Islet precursor cell (in vitro differentiated cells): ENCODE results near the gene KRT85.

Experiments used
- DNase-seq: peaks from one replicate; pipeline ENCODE4 v3.0.0-alpha.2; 2018

Gene KRT85

DNA sequence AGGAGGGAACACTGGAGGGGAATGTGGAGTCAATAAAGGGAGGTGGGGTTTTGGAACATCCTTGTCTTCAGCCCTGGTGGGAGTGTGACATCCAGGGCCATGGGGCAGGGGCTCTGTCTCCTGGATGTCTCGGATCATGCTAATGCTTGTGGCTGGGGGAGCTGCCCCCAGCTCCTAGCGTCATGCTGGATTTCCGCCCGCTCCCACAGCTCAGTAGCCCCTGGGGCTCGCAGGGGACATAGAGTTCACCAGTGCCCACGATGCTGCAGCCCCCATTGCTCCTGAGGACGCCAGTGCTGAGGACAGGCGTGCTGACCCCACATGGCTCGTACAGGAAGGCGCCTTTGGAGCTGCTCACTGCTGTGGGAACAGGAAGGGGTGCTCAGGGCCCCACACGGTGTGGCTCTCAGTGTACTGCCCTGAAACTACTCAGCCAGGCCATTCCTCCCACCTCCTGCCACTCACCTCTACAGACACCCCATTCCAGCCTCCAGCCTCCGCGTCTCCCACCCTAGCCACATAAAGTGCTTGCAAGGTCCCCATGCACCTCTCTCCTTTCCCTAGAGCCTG is 27.6 kb upstream of the KRT85 start:
- DNase-seq, result no peak

DNA sequence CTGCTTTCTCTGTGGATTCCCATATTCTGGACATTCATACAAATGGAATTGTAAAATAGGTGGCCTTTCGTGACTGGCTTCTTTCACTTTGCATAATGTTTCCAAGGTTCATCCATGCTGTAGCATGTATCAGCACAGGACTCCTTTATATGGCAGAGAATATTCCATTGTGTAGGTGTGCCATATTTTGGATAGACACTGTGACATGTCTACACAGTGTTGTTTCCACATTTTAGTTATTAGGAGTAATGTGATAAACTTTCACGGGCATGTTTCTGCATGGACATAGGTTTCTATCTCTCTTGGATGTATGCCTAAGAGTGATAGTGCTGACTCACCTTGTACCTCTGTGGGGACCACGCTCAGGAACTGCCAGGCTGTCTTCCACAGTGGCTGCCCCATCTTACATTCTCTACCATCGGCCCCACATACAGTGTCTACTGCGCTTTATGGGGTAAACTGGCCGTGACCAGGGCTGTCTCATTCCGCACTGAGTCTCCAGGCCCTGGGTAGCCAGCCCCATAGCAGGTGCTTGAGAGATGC is 25.3 kb upstream of the KRT85 start:
- no peak for DNase-seq

DNA sequence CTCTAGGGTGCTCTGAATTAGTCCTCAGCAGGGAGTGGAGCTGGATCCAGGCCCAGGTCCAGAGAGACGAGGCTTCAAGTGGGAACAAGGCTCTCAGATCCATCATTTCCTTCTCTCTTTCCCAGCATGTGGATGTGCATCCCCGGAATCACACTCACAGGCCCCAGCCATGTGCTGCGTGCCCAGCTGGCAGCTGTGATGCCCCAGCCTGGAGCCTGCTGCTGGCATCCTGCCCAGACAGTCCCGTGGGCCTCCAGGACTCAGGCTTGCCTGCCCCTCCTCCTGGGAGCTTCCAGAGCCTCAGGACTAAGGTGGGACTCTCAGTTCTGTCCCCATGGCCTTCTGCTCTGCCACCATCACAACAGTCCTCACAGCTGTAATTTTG is 24.3 kb upstream of the KRT85 start:
- no peak for DNase-seq

DNA sequence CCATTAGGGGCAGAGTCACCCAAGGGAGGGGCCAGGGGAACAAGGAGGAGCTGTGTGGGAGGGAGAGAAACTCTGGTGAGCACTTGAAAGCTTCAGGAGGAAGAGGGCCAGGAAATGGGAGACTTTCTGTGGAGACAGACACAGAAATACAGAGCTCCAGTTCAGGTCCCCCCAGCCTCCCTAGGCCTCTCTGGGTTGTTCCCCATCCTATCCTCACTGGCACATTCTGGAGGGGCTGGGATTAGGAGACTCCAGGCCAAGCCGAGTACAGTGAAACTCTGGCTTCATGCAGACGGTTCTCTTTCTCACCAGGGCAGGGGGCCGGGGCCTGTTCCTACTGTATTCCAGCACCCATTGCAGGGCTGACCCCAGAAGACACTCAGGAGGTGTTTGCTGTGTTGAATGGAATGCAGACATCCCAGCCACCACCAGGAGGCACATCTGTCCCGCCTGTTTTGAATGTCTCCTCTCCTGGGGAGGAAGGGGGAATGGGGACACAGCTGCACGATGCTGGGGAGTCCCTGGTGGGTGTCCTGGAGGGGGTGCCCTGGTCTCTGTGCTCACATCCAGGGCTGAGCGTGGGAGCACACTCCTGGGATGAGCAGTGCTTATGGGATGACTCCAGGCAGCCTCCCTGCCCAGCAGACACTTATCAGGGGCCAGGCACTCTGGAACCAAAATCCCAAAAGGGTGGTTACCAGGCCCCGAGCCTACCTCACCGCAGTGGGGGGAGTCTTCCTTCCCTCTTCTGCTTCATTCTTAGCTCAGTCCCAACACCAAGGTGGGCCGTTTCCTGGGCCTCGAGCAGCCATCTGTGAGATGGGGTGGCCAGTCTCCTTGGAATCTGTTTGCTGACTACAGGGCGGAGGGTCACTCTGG is 23.7 kb upstream of the KRT85 start:
- peak; percentile 79 for DNase-seq

DNA sequence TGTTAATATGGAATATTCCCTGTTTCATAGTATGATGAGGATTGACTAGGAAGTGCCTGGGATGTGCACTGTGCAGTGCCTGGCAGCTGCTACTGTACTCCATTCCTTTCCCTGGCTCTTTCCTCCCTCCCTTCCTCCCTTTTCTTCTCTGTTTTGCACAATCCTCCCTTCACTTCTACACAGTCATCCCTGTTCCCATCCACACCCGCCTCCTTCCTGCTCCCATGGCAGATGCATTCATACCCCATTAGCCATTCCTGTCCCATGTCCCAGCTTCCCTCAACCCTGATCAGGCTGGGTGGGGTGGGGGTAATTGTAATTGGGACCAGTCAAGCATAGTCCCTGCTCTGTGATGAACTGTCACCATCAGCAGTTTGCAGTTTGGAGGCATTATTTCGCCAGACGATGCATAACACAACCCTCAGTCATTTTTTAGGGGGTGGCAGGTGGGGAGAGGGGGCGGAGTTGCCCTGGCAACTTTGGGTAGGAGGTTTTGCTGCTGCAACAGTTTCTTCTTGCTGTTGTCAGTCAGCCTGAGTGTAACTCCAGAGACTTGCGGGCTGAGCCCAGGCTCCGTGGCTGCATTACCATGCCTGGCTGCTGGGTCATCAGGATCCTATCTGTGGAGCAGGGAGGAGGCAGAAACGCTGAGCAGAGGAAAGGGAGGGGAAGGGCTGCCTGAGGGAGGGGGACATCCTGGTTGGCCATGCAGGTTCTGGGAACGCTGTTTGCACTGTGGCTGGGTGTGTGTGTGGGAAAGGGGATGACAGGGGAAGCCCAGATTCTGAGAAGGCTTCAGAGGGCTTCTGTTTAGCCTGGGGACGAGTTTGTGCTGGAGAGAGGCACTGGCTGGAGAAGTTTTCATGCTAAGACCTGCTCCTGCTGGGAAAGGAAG is 22.3 kb upstream of the KRT85 start:
- peak; percentile 94 for DNase-seq

DNA sequence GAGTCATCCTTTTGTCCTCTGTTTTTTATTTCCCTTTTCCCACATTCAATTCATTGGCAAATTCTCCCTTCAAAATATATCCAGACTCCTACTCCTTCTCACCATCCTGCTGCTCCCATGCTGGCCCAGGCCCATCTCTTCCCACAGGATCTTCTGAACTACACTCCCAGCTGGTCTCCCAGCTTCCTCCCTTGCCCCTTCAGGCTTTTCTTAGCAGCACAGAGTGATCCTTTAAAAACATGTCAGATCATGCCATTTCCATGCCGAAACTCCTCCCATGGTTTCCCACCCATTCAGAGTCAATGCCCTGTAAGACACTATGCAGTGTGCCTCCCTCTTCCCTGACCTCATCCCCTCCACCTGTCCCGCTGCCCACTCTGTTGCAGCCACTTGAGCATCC is 20.6 kb upstream of the KRT85 start:
- DNase-seq, result no peak

DNA sequence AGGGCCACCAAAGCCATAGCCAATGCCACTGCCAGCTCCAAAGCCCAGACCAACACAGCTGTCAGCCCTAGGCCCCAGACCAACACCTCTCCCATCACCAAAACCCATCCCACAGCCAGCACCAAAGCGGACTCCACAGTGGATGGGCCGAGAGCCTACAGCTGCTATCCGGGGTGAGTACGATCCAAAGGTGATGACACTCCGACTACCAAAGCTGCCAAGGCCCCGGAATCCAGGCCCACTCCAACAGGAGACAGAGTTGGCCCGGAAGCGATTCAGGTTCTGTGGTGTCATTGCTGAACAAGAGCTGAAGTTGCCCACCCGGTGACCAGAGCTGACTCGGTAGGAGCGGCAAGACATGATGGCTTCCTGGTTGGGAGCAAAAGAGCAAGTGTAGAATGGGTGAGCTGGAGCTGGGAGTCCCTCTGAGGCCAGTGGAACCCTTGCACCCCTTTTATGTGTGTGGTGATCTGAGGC is 18.0 kb upstream of the KRT85 start, which contains the start of gene KRT84:
Gene KRT84 (minus strand): TSS at position 427 of the 477 bp plus-strand sequence. CDS start 67 bp downstream, at position 360.
- DNase-seq, result no peak

DNA sequence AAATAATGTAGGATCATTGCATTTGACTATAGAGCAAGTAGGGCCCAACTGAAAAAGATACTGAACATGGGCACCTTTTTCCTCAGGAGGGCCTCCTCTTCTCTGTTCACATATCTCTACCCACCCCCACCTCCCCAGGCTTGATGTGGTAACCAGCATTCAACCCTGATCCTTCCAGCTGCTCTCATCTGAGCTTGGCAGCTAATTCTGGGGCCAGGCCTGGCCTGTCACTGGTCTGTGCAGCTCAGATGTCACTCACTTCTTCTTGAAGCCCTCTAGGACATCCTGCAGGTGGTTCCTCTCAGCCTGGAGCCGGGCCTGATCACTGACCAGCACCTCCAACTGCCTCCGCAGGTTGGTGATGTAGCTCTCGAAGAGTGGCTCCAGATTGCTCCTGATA is 16.1 kb upstream of the KRT85 start:
- DNase-seq, result no peak

DNA sequence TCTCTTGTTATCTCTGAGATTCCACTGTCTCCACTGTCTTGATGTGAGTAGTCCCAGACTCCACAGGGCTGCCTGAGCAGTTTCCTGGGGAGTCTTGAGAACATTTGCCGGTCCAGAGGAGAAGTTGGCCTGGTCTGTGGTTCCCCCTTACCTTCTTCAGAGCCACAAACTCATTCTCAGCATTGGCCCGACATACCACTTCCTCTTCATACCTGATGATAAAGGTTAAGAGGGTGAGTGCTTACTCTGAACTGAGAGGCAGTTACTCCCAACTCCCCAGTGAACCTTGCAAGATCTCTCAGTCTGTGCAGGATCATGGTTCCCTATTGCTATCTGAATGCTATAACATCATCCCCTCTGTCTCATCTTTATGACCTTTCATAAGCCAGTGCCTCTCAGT is 15.6 kb upstream of the KRT85 start:
- DNase-seq, result no peak

DNA sequence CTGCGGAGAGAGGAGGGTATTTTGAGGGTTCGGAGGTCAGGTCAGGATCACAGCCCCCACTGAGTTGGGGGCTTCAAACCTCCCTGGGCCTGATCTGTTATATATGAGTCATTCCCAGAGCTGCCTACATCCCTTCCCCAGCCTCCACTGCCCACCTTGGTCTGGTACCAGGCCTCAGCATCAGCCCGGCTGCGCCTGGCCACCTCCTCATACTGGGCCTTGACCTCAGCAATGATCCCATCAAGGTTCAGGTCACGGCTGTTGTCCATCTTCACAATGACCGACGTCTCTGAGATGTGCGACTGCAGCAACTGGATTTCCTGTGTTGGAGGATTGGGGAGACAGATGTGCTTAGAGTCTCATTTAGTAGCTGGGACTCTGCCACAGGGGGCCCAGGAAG is 13.9 kb upstream of the KRT85 start:
- no peak for DNase-seq

DNA sequence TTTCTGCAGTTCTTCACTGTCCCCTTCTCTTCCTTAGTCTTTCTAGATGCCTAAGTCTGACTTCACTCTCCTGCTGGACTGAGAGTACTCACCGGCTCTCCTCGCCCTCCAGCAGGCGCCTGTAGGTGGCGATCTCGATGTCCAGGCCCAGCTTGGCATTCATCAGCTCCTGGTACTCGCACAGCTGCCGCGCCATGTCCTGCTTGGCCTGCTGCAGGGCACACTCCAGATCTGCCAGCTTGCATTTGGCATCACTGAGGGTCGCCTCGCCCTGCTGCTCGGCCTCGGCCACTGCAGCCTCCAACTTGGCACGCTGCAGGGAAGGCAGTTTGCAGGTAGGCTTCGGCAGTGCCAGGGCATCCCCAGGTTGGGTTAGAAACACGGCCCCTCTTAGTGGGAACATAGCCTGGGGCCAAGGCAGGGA is 13.0 kb upstream of the KRT85 start:
- peak; percentile 85 for DNase-seq

DNA sequence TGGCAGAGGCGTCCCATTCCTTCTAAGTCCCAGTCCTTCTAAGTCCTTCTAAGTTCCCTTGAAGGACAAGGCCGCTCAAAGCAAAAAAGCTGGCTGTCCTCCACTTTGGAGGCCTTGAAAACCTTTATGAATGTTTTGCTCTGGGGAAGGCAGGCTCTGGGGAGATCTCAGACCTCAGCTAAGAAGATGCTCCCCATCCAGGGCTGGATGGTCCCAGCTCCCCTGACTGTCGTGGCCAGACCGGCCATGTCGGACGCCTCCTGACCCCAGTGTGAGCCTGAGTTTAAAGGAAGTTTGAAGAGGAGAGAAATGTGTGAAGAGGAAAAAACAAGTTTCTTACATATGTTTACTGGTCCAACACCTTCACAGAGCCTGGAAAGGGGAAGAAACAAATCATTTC is 12.3 kb upstream of the KRT85 start:
- DNase-seq, result no peak

DNA sequence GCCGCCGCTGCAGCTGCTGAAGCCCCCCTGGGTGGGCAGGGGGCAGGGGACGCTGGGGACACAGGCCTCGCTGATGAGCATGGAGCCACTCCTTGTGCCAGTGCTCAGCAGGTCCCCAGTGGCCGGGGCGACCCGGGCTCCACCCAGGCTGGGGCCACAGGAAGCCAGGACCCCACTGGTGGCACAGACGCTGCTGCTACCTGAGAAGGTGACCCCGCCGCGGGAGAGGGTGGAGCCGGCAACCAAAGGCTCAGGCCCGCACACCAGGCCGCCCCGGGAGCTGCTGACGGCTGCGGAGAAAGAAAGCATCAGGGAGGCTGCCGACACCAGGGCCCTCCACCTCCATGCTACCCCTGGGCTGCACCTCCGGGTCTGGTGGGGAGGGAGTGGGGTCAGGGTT is 10.8 kb upstream of the KRT85 start:
- no peak for DNase-seq

DNA sequence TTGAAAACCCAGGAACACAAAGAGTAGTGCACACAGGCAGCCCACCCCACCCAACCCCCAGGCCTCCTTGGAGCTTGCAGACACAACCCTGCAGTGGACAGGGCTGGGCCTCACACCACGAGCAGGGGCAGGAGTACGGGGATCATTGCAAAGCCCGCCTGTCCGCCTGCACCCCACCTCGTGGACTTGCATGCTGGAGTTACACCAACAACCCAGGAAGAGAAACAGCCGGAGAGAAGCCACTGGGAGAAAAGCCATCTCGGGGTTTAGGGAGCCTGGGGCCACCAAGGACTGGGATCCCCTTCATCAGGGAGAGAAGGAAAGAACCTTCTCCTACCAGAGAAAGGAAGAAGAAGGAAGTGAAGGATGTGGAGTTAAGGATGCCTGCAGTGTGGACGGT is 10.0 kb upstream of the KRT85 start:
- no peak for DNase-seq

DNA sequence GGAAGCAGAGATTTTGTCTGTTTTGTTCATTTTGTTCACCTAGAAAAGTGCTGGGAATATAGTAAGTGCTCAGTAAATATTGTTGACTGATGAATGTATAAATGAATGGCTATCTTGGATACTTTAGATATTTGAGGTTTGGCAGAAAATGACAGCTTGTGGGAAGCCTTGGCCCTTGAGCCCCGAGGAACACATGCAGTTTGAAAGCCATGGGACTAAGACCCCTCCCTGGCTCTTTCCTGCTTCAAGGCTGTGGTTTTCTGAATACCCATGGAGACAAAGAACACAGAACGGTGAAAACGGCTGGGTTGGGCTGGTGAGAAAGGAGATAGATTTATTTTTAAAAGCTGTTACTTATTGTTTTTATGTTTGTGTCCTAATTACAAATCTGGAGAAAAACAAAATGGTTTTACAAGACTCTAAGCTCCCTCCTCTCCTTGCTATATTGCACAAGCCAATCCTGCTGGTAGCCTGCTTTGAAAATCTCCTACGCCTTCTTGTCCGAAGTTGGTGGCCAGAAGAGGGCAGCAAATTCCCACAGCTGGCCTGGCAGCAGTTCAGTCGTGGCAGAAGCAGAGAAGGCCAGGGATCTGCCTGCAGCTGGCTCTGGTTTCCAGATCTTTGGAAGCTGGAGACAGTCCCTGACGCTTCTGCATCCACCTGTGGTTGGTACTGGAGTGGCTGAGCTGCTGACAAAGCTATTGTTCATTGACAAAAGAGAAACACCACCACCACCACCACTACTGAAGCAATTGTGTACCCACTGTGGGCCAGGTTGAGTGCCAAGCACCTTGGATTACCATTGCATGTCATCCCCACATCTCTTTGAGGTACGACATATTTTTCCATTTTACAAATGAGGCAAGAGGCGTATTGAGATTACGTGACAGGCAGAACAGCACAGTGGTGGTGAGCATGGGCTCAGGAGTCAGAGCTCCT is 5.2 kb upstream of the KRT85 start:
- DNase-seq, result peak; percentile 94

DNA sequence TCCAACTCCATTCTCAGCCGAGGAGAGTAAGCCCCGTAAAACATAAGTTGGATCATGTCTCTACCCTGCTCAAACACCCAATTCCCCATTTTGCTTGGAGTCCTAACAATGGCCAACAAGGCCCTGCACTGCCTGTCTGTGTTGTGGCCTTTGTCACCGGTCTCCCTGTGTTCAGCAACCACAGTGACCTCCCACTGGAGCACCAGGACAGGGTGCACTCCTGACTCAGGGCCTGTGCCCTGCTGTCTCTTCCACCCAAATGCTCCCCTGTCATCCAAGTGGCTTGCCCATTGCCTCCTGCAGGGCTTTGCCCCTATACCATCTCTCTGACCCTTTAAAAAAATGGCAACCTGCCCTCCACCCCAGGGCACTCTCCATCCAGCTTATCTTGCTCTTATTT is 4.4 kb upstream of the KRT85 start:
- DNase-seq, result no peak

DNA sequence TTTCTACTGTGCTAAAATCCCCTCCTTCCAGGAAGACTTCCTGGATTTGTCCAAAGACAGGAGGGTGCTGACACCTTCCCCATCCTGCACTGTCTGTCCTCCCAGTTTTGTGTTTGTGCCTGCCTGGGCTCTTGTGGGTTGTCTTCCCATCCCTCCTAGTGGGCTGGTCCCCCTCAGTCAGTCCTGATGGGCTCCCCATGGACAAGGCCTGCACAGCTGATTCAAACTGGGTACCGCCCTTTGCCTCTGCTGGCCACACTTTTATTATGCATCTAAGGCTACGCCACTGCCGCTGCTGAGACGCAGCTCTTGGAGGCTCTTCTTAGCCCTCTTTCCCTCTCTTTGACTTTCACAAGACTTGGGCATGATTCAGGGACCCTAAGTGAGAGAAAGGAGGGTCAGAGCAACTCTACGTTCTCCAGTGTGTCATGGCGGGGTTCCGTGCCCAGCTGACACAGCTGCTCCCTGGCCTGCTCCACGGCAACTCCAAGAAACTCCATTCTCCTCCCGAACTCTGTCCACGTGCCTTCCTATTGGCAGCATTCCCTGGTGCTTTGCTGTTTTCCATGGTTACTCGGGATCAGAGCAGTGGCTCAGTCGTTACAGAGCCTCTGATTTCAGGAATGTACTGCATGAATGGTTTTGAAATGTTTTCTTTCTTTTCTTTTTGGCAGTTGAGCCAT is 3.8 kb upstream of the KRT85 start:
- no peak for DNase-seq

DNA sequence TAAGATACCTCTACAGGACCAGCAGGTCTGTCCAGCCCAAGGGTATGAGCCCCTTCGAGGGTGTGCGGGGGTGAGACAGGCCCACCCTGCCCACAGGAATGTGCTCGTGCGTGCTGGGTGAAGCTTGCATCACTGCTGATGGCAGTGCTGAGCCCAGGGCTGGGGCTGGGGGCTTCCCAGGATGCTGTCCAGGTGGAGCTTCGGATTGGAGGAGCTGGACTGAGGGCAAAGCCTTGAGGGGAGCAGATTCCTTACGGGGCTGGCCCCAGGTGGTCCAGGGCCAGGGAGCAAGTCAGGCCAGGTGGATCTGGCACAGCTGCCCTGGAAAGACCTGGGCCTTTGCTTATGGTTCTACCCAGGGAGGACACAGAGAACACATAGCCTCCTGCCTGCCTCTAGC is 2.5 kb upstream of the KRT85 start:
- DNase-seq, result no peak

DNA sequence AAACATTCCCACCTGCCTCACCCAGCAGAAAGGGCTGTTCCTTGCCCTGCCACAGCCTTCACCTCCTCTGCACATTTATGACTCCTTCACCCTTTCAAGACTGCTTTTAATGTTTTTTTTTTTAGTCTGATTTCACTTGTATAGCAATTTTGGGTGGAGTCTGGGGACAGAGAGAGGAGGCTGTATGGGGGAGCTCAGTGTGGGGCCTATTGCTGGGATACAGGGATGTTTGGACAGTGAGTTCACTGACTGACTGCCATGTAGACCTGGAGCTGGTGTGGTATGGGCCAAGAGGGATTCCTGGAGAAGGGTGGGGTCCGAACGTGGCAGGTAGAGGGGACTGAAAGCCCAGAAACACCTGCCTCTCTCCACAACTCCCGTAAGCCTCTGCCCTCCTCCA is 1.9 kb upstream of the KRT85 start:
- DNase-seq, result no peak

DNA sequence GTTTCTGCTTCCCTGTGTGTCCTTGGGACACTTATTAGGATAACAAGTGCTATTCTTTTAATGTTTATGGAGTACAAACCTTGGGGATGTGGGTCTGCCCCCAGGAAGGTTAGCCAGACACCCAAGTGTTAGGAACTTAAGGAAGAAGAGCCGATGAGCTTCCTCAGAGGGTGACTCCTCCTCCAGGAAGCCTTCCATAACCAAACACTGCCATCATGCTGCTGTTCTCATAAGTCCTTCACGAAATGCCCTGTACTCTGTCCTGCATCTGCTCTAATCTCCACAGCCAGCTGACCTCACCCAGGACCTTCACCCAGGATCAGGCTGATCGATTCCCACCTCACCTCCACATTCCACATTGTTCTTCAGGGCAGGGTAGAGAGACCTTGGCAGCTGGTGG is 1.2 kb upstream of the KRT85 start:
- DNase-seq, result no peak

DNA sequence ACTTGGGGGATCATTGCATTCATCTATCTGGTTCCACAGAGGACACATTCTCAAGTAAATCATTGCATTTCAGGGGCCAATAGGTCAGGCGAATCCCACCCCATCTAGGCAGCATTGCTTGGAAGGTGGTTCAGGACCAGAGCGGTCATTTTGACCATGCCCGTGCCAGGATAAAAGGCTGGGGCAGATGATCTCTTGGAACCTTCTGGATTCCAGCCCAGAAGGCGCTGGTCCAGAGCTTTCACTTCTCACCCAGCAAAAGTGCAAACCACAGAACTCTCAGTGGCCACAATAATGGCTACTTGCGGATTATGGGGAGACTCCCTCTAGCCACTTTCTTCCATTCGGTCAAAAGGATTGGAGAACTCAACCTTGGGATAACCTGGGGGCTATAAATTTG is 595 bp upstream of the KRT85 start:
- DNase-seq, result no peak
